ENCODE measurements around the gene ZC3H13.

DNA sequence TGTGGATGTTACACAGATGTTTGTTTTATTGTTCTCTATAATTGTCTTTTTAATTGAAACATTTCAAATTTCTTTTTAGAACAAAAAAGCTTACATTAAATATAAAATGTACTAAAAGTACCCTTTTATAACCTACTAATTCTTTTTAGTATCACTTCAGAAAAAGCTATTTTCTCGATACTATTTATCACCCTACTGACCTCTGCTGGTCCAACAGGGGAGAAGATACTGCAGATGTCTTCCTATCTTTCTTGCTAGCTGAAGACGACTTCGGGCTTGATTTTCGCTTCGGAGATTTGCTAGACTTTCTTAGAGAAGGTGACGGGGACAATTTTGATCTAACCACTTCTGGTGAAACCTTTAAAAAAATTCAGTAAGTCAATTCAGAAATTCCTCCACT is 42.4 kb downstream of the ZC3H13 start:
- TF ChIP-seq GABPA (IDR thresholded peaks at IDR 0.05; ENCODE audit: low read depth), result no peak
- TF ChIP-seq, protein P1, sequence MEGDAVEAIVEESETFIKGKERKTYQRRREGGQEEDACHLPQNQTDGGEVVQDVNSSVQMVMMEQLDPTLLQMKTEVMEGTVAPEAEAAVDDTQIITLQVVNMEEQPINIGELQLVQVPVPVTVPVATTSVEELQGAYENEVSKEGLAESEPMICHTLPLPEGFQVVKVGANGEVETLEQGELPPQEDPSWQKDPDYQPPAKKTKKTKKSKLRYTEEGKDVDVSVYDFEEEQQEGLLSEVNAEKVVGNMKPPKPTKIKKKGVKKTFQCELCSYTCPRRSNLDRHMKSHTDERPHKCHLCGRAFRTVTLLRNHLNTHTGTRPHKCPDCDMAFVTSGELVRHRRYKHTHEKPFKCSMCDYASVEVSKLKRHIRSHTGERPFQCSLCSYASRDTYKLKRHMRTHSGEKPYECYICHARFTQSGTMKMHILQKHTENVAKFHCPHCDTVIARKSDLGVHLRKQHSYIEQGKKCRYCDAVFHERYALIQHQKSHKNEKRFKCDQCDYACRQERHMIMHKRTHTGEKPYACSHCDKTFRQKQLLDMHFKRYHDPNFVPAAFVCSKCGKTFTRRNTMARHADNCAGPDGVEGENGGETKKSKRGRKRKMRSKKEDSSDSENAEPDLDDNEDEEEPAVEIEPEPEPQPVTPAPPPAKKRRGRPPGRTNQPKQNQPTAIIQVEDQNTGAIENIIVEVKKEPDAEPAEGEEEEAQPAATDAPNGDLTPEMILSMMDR (IDR thresholded peaks at IDR 0.05; ENCODE audit: insufficient read depth, low read length), result no peak
